Activated CD4-positive, CD25-positive, alpha-beta regulatory T cell (primary cell): Measurements from ENCODE around the gene CCNK.

ENCODE experiments used
- DNase-seq, 4 experiments: peaks; one replicate each; lab custom pipeline; 2025; lab: John Stamatoyannopoulos, UW

CCNK gene

DNA sequence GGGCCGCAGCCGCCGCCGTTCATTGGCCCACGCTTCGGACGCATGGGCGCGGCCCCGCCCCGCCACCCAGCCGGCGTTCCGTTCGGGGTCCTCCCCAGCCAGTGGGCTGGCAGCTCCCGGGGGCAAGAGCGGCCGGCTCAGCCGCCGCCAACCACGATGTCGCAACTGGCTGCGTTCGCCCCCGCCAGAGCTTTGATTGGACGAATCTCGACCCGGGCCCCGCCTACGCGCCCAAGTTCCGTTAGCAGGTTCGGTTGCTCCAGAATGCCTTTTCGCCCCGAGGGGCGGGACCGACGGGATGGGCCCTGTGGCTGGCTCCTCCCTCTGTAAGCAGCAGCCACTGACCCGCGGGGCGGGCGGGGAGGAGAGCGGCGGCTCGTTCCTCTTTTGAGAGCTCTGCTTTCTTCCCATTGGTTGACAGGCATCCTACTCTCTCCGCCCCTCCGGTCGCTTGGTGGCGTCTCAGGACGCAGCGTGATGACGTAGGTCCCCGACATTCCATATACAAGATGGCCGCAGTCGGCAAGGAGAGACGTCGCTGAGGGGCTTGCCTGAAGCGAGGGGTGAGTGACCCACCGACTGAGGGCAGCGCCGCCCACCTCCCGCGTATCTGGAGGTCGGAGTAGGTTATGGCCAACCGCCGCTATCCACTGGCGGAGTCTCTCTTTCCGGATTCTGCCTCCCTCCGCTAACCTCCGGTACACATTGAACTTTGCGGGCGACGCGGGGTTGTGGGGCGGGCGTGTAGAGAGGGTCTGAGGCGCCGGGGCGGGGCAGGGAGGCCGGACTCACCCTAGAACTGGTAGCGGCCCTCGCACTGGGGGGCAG lies at the start of gene CCNK:
Gene CCNK (plus strand): TSS at position 493 of the 828 bp plus-strand sequence. CDS start 11,269 bp downstream, outside the sequence.
- peak; percentile 100 for DNase-seq

GRCh38 chr14:99431986-99432385 lies 49.2 kb upstream of the CCNK start:
- no peak for DNase-seq

DNA sequence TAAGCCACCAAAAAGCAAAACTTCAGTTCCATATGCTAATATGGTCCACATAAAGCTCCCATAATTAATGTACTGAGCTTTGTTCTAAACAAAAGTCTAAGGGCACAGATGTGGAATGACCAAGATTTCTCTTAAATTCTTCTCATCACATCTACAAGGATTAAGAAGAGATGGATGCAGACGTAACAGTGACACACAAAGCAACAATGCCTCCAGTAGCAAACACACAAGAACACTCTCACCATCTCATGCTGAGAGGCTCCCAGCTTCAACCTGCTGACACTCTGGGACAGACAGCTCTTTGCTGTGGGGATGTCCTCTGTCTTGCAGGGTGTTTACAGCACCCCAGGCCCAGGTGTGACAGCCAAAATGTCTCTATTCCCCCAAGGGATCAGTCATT lies 48.7 kb upstream of the CCNK start:
- DNase-seq, result no peak

DNA sequence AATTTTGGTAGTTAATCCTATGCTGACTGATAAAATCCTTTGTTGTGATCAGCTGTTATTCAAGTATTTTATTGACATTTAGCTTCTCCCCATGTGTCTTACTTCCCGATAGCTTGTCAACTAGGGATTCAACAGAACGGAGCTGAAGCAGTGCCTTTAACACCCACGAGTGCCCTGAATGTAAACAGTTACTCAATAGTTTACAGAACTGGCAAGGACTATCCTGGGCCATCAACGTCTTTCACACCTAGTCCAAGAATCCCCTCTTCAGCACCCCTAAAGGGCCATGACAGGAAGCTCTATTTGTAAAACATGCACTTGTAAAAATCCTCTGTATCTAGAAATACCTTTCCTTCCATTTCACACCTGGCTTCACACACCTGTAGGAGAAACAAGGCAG lies 45.9 kb upstream of the CCNK start:
- no peak for DNase-seq

- DNase-seq, result no peak
Observed at GRCh38 chr14:99436247-99437180, 44.7 kb upstream of the CCNK start.

GRCh38 chr14:99437706-99438105 lies 43.5 kb upstream of the CCNK start:
- DNase-seq, result no peak

GRCh38 chr14:99440278-99440677 lies 40.9 kb upstream of the CCNK start:
- DNase-seq, result no peak

DNA sequence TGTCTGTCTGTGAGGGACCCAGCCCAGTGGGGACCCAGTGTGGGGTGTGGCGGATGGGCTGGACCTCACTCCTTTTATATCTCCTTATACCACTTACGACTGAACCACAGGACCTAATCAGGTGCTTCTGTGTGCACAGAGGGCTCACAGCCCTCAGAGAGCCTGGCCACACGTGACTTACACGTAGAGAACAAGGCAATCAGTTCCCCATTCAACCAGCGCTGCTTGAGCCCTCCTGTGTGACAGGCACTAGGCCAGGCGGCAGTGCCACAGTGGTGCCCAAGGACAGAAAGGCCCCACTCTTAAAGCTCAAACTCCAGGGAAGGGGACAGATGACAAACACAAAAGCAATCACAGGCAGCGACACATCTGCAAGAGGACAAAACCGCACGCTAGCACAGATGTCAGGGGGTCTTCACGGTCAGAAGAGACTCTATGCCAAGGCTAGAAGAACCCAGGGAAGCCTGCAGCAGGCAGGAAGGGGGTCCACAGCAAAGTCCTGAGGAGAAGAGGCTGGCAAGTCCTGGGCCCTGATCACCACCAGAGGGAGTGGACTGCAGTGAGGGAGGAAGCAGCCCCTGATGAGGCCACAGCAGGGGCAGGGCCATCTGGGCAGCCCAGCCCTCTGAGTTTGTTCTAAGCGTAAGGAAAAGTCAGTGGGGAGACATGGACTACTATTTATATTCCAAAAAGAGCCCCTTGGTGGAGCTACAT lies 39.9 kb upstream of the CCNK start:
- DNase-seq, result no peak

GRCh38 chr14:99441918-99442317 lies 39.3 kb upstream of the CCNK start:
- DNase-seq, result no peak

GRCh38 chr14:99445931-99446330 lies 35.3 kb upstream of the CCNK start:
- DNase-seq, result no peak

DNA sequence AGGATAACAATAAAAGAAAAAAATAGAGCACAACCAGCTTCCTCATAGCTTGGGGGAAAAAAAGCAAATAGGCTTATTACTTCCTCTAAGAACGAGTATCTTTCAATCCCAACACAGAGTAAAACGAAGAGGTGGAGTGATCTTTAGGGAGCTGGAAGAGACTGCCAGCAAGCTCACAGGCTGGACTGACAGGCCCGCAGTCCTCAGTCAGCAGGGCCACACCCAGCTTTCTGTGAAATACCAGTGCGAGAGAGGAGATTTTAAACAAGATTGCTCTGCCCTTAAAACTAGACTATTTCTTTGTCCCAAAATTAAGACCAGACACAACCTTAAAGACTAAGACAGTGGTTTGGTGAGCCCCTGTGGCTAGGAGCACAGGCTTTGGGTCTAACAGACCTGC lies 33.5 kb upstream of the CCNK start:
- DNase-seq, result no peak

GRCh38 chr14:99450266-99450665 lies 30.9 kb upstream of the CCNK start:
- no peak for DNase-seq

DNA sequence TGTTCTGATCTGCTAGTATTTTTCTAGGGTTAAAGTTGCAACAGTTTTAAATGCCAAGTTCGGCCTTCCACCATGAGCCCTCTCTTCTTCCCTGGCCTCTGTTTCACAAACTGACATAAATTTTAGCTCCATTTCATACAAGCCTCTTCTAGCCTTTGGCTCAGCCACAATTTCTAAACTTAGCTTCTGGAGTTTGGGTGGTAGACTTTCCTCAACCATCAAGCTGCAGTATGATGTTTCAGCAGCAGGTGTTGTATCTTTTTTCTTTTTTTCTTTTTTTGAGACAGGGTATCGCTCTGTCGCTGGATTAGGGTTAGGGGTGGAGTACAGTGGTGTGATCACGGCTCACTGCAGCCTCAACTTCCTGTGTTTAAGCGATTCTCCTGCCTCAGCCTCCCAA lies 30.0 kb upstream of the CCNK start:
- DNase-seq, result no peak

DNA sequence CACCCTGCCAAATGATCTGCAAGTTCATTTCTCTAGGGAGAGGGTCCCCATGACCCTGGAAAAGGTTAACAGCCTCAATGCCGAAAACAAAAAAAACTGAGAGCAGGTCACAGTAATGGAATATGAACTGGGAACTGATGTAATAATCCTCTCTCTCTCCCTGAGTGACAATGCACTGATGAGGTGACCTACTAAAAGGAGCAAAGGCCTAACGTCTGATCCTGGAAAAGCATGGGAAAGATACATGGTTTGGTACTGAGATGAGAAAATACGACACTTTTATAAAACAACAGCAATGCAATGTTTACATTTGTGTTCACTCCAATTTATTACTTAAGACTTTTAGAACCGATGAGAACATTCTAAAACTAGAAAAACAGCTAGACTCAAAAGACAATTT lies 28.2 kb upstream of the CCNK start:
- DNase-seq, result no peak

DNA sequence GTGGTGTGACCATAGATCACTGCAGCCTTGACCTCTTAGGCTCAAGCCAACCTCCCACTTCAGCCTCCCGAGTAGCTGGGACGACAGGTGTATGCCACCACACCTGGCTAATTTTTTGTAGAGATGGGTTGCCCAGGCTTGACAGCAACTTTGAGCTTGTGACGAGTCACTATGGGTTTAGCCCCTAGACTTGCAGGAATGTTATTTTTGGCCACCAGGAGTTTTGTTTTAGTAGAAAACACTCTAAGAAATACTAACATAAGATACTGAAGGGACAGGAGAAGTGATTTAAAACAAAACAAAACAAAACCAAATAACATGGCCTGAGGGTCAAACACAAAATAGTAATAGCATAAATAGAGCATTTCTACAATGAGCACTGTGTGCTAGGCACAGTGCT lies 27.0 kb upstream of the CCNK start:
- DNase-seq, result no peak

DNA sequence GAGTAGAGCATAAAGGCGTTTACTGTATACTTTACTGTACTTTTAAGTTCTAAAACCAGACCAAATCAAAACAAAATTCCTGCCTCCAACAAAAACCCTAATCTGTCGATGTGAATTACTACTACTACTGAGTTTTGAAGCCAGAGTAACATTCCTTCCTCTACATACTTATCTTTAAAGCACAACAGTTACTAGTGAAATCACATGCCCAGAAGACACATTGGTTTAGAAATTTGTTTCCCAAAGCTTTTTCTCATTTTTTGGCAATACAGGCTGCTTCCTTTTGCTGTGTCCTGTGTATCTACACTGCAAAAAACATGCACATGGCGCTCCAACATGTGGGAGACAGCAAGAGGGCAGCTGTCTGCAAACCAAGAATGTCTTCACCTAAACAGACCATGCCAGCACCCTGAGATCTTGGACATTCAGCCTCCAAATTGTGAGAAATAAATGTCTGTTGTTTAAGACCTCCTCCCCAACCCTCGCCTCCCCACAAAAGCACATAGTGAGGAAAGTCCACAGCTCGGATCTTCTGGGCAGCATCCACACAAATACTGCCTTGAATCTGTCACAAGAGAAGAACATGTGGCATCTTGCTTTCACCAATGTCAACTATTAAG lies 21.6 kb upstream of the CCNK start:
- DNase-seq, result no peak

DNA sequence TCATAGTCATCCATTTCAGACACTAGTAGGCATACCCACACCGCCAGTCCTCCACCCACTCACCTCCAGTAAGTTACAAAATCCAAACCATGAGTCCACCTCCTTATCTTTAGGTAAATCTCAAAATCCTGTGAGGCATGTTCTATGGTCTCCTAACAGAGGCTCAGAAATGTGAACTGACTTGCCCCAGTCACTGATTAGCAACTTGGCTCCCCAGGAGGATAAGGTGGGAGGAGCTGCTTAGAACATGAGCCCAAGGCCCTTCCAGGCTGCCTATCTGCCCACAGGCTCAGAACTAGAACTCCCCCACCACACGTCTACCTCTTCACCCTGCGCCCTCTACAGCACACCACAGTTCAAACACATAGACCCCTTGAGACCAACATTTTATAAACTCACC lies 20.4 kb upstream of the CCNK start:
- DNase-seq, result no peak

GRCh38 chr14:99461411-99462085 lies 19.7 kb upstream of the CCNK start:
- DNase-seq, result no peak

DNA sequence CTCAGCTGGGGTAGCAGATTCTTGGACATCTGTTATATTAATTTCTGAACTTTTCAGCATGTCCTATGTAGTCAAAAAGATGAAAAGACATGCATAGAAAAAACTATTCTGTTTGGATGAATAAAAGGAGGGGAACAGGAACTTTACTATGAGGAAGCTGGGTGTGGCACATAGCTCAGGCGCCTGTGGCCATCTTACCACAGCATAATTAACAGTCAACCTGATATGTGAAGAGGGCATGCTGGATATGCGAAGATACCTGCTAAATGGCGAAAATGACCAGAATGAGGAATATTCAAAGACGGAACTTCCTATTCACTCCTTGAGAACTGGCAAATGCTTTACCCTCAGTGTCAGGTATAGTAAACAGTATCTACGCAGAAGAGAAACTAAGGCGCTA lies 19.0 kb upstream of the CCNK start:
- no peak for DNase-seq

GRCh38 chr14:99463974-99464373 lies 17.2 kb upstream of the CCNK start:
- DNase-seq, result no peak

GRCh38 chr14:99465288-99465687 lies 15.9 kb upstream of the CCNK start:
- no peak for DNase-seq
